CMK (cell line): Measurements from ENCODE around the gene ARFIP1.
"Not testable (repeated sequence)": the region's sequence is repeated elsewhere in the genome, so short reads cannot be mapped to it uniquely, and the experiment has no call there.

Source experiments
- DNase-seq: peaks from one replicate; pipeline ENCODE4 v3.0.0-alpha.2; 2010; ENCODE audit warnings: low read depth

The ARFIP1 gene

DNA sequence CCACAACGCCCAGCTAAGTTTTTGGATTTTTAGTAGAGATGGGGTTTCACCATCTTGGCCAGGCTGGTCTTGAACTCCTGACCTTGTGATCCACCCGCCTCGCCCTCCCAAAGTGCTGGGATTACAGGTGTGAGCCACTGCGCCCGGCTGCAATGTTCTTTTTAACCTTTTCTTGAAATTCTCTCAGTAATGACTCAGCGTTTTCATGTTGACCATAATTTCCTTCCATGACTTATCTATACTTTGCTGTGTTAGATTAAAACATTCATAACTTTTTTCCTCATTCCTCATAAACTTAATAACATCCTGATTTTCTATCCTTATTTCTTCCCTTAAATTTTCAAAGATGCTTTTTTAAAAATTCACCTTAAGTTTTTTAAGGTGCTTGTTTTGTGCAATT lies 118.4 kb downstream of the ARFIP1 start:
- not testable (repeated sequence) for DNase-seq

DNA sequence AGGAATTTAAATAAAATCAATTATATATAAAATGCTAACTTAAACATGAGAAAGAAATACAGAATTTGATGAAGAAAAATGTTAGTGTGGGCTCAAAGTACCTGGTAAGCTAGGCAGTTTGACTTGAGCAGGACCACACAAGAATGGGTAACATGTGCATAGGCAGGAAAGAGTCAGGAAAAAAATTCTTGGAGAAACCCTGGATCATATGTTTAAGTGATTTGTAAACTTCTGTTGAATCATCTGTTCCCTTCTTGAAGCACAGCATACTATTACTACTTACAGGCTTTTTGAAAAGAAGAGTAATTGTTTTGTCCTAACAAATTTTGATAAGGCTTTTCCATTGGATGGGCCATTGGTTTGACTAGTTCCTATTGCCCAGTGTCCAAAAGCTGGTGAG lies 118.9 kb downstream of the ARFIP1 start:
- DNase-seq = no peak

DNA sequence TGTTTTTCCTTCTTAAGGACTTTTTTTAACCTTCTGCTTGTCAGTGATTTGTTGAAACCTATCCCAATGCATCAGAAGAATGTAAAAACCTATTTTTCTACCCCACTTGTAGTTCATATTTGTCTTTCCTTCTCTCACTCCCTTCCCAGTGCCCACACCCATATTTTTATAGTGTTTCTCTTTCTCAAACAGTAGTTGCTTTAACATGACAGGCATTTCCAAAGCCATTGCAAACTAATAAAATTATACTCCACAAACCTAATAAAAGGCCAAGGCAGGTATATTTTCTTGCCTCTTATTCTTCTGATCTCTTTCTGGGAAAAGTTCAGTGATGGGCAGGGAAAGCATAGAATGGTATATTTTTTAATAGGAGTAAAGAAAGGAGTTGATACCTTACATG lies 120.6 kb downstream of the ARFIP1 start:
- DNase-seq = no peak

DNA sequence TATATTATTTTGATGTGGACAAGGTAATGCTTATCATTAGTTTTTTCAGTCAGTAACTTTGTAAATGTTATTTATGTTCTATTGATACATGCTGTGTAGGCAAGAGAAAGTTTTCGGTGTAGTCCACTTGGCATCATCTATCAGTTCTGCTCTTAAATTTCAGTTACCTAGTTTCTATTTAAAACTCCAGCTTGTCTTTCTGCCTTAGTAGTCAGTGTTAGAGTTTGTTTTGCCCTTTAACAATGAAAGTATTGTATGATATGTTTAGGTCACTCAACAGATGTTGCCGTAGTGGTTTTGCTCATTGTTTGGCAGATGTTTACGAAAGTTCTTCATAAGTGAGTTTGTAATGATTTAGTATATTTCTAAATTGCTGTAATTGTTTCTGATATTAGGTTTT lies 121.5 kb downstream of the ARFIP1 start:
- DNase-seq = no peak

DNA sequence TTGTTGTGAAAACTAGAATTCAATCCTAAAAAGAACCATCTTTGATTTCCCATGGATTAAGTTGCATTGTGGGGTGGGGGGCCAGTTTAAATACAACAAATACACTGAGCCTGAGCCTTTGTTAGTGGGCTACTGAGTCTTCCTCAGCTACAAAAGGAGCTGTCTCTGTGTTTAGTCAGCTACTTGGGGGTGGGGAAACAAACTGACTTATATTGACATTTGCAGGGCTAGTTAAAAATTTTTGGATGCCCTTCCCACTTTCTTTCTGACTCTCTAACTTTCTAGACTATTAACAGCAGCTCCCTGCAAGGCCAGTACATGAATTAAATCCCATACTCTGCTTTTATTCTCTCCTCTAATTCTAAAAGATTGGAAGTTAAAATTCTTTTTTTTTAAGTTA lies 123.9 kb downstream of the ARFIP1 start:
- no peak for DNase-seq

- no peak for DNase-seq
These were observed 130.1 kb downstream of the ARFIP1 start for GRCh38 chr4:152909901-152910300.

DNA sequence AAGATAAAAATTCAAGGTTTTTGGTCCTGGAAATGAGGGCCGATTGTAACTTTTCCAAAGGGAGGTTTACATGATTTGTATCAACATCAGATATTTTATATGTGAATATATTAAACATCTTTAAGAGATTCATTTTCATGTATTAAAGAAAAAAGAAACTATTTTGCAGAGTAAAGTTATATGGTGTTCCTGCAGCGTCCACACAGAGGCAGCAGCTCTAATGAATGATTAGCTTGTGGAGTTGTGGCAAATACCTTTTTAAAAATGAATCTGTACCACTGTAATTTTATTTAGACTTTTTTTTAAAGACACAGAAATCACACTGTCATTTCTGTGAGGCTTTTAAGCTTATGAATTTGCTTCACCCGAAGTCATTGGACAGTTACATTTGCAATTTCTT lies 130.8 kb downstream of the ARFIP1 start:
- DNase-seq = no peak

DNA sequence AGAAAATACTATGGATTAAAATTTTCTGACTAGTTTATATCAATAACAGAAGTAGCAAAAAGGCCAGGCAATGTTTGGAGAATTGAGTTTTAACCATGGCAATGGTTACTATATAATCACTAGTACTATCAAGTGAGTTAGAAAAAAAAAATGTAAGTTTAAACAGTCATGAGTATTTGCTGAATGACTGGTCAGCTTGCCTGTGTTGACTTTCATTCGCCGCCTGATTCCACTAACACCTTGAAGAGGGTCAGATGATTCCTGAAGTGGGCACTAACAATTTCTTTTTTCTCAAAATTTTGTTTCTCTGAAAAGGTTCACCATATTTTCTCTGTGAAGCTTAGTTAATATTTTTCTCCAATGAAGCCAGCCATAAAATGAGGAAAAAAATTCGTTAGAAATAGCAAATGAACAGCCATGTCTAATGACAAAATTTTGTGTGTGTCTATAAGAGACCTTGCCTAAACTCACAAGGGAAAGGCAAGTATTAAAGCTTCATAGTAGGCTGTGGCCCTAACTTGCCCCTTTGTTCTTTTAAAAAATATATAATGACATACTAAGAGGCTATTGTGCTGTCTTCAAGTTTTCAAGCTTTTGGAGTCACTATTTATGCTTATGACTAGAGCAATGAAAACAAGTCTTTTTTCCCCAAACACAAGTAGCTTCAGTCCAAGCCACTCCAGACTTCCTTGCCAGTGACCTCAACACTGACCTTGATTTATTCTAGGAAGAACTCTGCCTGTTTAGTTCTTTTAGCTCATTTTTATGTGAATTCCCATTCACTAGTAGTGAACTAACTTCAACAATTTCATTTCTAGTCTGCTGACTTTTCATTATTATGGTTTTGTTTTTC lies 138.0 kb downstream of the ARFIP1 start:
- DNase-seq = no peak

DNA sequence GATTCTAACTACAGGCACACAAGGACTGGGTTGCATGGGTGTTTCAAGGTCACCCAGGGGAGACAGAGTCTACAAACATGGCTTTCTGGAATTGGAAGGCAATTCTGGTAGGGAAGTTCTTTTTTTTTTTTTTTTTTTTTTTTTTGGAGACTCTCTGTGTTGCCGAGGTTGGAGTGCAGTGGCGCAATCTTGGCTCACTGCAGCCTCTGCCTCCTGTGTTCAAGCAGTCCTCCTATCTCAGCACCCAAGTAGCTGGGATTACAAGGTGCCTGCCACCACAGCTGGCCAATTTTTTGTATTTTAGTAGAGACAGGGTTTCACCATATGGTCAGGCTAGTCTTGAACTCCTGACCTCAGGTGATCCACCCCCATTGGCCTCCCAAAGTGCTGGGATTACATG lies 140.1 kb downstream of the ARFIP1 start:
- DNase-seq = no peak

- no peak for DNase-seq
These were observed 141.0 kb downstream of the ARFIP1 start for GRCh38 chr4:152920768-152921167.

DNA sequence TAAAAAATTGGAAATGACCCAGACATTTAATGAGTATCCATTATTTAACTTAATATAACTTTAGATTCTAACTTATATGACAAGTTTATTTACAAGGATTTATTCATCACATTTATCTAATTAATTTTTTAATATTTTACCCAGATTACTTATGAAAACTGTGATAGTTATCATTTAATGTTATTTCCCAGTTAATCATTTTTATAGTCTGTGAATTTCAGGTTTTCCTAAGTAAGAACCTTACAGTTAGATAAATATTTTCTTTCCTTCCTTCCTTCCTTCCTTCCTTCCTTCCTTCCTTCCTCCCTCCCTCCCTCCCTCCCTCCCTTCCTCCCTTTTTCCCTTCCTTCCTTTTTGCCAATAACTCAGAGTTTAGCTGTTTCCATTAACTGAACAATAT lies 141.5 kb downstream of the ARFIP1 start:
- no peak for DNase-seq

DNA sequence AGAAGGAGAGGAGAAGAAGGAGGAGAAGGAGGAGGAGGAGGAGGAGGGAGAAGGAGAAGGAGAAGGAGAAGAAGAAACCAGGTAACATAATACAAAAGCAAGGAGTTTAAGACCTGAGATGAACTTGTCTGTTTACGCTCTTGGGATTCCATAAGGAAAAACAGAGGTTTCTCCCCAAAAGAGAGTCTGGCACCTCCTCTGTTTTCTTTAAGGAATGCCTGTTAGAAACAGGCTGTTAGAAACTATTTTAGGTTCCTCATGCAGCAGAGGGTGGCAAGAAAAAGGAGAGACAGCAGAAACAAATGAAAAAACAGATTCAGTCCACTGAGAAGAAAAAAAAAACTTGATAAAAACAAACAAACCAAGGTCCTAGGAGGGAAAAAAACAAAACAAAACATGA lies 146.1 kb downstream of the ARFIP1 start:
- no peak for DNase-seq

DNA sequence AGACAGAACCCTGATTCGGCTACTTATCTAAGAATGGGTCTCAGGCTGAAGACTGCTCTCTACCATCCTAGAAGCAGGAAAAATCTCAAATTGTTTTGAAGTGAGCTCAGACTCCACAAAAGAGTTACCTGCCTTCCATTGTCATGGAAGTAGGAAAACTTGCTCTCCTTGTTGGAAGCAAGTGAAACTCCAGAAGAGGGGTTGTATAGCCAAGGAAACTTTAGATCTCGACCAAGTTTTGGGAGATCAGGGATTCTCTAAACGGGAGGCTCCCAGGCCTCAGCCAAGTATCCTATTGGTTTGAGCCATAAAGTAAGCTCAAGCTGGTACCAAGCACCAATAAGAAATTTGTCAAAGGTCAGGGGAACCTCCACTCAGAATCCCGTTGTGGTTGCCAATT lies 147.2 kb downstream of the ARFIP1 start:
- no peak for DNase-seq

DNA sequence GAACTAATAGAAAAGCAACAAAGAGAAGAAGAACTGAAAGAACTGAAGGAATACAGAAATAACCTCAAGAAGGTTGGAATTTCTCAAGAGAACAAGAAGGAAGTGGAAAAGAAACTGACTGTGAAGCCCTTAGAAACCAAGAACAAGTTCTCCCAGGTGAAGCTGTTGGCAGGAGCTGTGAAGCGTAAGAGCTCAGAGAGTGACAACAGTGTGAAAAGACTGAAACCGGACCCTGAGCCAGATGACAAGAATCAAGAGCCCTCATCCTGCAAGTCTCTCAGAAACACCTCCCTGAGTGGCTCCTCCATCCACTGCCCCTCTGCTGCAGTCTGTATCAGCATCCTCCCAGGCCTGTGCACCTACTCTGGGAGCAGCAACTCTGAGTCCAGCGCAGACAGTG lies 148.0 kb downstream of the ARFIP1 start:
- DNase-seq = no peak

GRCh38 chr4:152928286-152928685 lies 148.5 kb downstream of the ARFIP1 start:
- DNase-seq = no peak

DNA sequence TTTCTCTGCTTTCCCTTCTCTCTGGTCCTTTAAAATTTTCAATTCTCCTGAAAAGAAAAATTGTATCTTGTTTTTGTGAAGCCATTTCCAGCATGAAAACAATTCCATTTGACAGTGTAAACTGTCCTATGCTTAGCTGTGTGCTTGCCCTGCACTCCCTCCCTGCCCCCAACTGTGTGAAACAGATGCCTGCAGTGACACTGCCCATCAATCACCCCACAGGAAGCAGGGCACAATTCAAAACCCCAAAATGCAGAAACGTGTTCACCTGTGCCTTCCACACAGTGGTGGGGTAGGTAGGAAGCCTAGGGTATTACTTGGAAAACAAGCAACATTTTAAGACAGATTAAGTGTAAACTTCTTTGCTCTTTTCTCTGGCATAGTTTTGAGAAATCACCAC lies 150.1 kb downstream of the ARFIP1 start:
- no peak for DNase-seq

DNA sequence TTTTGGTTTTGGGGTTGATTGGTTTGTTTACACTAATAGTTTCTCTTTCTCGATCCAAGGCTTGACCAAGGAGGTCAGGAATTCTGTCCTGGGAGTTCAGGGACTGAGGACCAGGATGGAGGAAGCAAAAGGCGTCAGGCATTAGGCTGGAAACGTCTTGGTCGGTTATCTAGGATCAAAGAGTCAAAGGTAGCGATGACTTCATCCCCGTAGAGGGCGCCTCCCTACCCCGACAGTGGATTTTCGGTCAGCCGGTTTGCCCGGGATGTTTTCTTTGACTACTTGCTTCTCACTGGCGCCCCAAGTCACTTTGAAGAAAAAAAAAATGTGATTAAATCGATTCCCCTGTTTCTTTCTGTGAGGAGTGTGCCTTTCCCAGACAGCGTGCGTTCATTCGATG lies 155.4 kb downstream of the ARFIP1 start:
- DNase-seq = no peak

GRCh38 chr4:152935631-152936445 lies 156.1 kb downstream of the ARFIP1 start, which contains the start of gene FHDC1:
Gene FHDC1 (plus strand): TSS chr4:152936323. CDS start chr4:152943058, 6,735 bp downstream.
- DNase-seq = no peak

DNA sequence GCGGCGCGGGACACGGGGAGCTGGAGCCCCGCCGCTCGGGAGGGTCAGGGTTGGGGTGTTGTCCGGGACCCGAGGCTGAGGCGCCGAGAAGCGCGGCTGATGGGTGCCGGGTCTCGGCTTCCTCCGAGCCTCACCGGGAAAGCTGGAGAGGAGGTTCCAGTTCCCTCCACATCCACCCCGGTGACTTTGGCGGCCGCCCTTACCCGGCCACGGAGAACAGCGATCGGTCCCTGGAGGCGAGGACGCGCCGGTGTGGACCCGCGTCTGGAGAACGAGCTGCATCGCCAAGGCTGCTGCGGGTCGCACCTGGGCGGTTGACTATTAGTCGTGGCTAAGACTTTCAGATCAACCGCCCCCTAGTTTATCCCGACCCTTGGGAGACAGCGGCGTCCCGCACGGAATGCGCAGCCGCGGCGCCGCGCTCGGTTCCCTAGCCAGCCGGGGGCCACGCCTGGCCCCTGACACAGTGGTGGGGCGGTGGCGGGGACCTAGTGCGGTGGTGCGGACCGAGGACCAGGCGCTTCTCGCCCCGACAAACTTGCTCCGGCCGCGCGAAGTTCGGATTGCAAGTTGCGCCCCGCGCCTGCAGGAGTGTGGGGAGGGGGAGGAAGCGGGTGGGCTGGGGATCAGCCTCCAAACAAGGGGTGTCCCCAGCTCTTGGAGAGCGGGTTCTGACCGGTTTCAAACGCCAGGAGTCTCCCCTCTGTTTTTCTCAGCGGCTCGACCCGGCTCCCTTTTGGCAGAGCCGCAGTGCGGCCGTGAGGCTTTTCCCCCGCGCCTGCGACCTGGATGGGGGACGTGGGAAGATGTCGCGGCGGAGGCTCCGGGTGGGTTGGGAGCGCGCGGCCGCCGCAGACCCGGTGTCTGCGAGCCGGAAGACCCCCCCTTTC lies 156.9 kb downstream of the ARFIP1 start:
- DNase-seq = no peak

GRCh38 chr4:152937336-152938236 lies 157.8 kb downstream of the ARFIP1 start:
- no peak for DNase-seq
